Memory B cell (primary cell): ENCODE measurements around the gene CCDC82.

Experiments used
- ATAC-seq: fragments of 150-1000 bp; cut with Tn5 transposase; 2 replicates; pipeline ENCODE4 v1.10.0; 2021; ENCODE audit warnings: low read depth, mild to moderate bottlenecking, moderate library complexity
- DNase-seq, 2 donors: peaks; one replicate each; pipeline ENCODE4 v3.0.0; 2022; ENCODE audit warnings: low spot score in 2 of 2
- H3K27ac Mint-ChIP-seq: one replicate; pipeline ENCODE4 v1.8.0; 2022; ENCODE audit warnings: mild to moderate bottlenecking, moderate library complexity, mixed read lengths
- H3K27me3 Mint-ChIP-seq: one replicate; pipeline ENCODE4 v1.8.0; 2022; ENCODE audit warnings: mixed read lengths
- H3K36me3 Mint-ChIP-seq: one replicate; pipeline ENCODE4 v1.8.0; 2022; ENCODE audit warnings: mild to moderate bottlenecking, mixed read lengths
- H3K4me1 Mint-ChIP-seq: one replicate; pipeline ENCODE4 v1.8.0; 2022; ENCODE audit warnings: mixed read lengths
- H3K4me3 Mint-ChIP-seq: one replicate; pipeline ENCODE4 v1.8.0; 2022; ENCODE audit warnings: mild to moderate bottlenecking, moderate library complexity, mixed read lengths
- H3K9me3 Mint-ChIP-seq: one replicate; pipeline ENCODE4 v1.8.0; 2022; ENCODE audit warnings: mixed read lengths

Gene CCDC82

DNA sequence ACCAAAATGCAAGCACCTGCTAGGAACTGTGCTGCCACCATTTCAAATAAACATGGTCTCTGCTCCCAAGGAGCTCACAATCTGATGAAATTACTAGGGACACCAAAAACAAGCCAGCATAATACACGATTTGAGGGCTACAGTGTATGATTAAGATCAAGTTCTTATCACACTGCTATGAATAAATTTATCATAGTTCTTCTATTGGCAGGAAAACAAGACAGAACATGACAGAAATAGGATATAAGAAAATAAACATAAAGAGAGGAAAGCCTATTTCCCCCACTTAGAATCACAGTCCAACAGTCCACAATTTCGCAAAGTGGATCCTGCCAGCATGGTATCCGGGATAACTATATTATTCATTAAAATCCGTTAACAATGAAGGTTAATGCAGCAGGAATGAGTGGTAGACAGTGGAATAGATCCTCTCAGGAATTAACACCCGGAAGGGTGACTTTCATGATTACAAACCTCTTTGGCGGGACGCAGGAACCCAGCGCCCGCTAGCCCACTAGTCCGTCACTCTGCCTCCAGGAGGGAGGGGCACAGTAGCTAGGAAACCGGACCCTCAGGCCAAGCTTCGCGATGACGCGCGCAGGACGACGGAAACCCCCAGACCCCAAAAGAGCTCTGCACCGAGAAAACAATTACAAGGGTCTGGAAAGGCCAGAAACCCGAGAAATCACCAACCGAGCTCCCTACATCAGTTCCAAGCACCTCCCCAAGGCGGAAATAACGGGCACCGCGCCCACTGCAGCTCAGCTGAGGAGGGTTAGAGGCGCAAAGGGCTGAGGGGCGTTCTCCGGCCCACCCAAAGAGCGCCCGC lies 607 bp downstream of the CCDC82 start:
- ATAC-seq (peak; percentile 56), DNase-seq (no peak)
- Mint-ChIP-seq H3K36me3 (peaks cover 7% of the 10 kb centered on the region), H3K27me3 (no peaks in the 10 kb centered on the region), H3K4me1 (peaks cover 17% of the 10 kb centered on the region), H3K9me3 (no peaks in the 10 kb centered on the region), H3K4me3 (peak overlapping the region; percentile 92), H3K27ac (peak overlapping the region; percentile 80)

DNA sequence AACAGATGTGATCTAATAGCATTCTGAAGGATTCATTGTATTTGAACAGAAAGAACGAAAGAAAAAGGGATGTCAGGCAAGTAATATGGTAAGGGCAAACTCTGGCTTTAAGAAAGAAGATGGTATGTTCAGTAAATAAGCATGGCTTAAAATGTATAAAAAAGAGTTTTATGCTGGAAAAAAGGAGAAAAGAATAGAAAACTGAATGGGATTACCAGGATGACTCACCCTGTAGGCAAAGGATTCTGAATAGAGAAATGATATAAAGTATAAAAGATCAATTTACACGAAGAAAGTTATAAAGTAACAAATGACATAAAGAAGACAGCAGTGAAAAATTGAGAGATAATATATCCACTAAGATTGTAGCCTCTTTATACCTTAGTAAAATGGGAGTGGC lies 4.5 kb downstream of the CCDC82 start:
- no peak overlapping the region for H3K4me3 Mint-ChIP-seq
- no peak overlapping the region for H3K27ac Mint-ChIP-seq
- ATAC-seq (no peak), DNase-seq (no peak)
- H3K4me1 Mint-ChIP-seq = peaks cover 17% of the 10 kb centered on the region
- H3K27me3 Mint-ChIP-seq = no peaks in the 10 kb centered on the region
- no peaks in the 10 kb centered on the region for H3K9me3 Mint-ChIP-seq
- peaks cover 18% of the 10 kb centered on the region for H3K36me3 Mint-ChIP-seq

- no peaks in the 10 kb centered on the region for H3K27me3 Mint-ChIP-seq
- no peak overlapping the region for H3K27ac Mint-ChIP-seq
- H3K4me3 Mint-ChIP-seq = no peak overlapping the region
- DNase-seq (no peak), ATAC-seq (no peak)
- peaks cover 23% of the 10 kb centered on the region for H3K36me3 Mint-ChIP-seq
- H3K9me3 Mint-ChIP-seq = no peaks in the 10 kb centered on the region
- H3K4me1 Mint-ChIP-seq = peaks cover 17% of the 10 kb centered on the region
These were observed 5.6 kb downstream of the CCDC82 start for GRCh38 chr11:96384156-96384555.

DNA sequence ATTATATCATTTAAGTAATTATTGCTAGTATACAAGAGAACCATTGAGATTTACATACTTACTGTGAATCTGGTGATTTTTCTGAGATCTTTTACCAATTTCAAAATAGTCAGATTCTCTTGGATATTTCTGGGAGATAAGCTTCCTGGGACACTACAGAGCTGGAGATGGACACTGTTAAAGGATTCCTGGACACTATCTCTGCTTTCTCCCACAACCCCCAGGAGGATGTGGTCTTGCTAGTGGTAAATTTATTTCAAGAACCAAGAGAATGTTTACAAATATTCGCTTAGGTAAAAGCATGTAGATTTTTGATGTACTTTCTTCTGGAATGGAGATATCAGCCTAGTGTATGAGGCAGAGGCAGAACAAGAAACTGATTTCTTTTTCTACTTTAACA lies 12.9 kb downstream of the CCDC82 start:
- H3K36me3 Mint-ChIP-seq = peaks cover 17% of the 10 kb centered on the region
- H3K27me3 Mint-ChIP-seq = no peaks in the 10 kb centered on the region
- H3K27ac Mint-ChIP-seq = no peak overlapping the region
- H3K4me3 Mint-ChIP-seq = no peak overlapping the region
- H3K4me1 Mint-ChIP-seq = peaks cover 4% of the 10 kb centered on the region
- no peaks in the 10 kb centered on the region for H3K9me3 Mint-ChIP-seq
- no peak for DNase-seq
- no peak for ATAC-seq

DNA sequence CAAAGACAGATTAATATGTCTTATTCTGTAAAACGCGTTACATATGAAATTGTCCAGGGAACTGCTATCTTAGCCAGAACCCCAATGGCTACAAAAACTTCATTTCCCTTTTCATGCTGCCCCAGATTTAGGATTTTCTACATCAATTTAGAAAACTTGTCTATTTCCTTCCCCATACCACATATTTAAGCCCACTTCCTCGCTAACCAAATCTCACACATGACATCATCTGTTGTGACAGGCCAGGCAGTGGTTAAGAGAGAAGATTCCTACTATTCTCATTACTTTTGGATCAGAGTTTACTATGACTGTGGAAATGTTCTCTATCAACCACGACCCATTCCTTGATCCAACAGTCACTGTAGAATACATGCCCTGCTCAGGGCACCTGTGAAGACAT lies 15.9 kb downstream of the CCDC82 start:
- Mint-ChIP-seq H3K4me1 (peaks cover 4% of the 10 kb centered on the region), H3K4me3 (no peak overlapping the region), H3K9me3 (no peaks in the 10 kb centered on the region), H3K36me3 (peaks cover 16% of the 10 kb centered on the region), H3K27ac (peak overlapping the region; percentile 40), H3K27me3 (no peaks in the 10 kb centered on the region)
- no peak for ATAC-seq
- no peak for DNase-seq

DNA sequence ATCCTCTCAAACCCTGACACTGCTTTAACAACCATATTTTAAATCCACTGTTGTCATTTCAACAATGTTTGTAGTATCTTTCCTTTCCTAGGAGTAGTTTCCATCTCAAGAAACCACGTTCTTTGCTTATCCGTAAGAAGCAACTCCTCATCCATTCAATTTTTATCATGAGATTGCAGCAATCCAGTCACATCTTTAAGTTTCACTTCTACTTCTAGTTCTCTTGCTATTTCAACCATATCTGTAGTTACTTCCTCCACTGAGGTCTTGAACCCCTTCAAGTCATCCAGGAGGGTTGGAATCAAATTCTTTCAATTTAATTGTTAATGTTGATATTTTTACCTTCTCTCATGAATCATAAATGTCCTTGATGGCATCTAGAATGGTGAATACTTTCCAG lies 22.4 kb downstream of the CCDC82 start:
- Mint-ChIP-seq H3K27me3 (no peaks in the 10 kb centered on the region), H3K36me3 (peaks cover 18% of the 10 kb centered on the region), H3K4me3 (no peak overlapping the region), H3K27ac (peak overlapping the region; percentile 7), H3K4me1 (peaks cover 4% of the 10 kb centered on the region), H3K9me3 (no peaks in the 10 kb centered on the region)
- DNase-seq (no peak), ATAC-seq (peak; percentile 26)

- no peak for ATAC-seq
- Mint-ChIP-seq H3K27ac (no peak overlapping the region), H3K4me3 (no peak overlapping the region), H3K4me1 (peaks cover 4% of the 10 kb centered on the region), H3K36me3 (peaks cover 14% of the 10 kb centered on the region), H3K9me3 (no peaks in the 10 kb centered on the region), H3K27me3 (no peaks in the 10 kb centered on the region)
- DNase-seq = no peak
These were observed 23.7 kb downstream of the CCDC82 start for GRCh38 chr11:96366024-96366423.

DNA sequence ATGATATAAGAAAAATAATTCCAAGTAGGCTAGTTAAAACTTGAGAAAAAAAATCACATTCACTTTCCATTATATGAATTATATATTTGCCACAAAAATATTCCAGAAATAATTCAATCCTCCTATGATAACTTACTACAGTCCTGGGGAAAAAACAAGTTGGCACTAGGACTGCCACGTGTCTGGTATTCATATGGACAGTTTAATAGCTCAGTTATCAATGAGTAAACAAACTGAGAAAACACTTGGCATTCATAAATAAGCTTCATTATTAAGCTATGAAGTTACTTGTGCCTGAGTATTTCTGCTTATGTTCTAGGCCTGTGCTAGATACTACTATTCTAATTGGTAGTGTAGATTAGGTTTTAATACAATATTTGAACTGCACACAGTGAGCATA lies 24.2 kb downstream of the CCDC82 start:
- DNase-seq = no peak
- ATAC-seq = no peak
- Mint-ChIP-seq H3K27me3 (no peaks in the 10 kb centered on the region), H3K27ac (no peak overlapping the region), H3K36me3 (peaks cover 11% of the 10 kb centered on the region), H3K4me1 (peaks cover 4% of the 10 kb centered on the region), H3K4me3 (no peak overlapping the region), H3K9me3 (no peaks in the 10 kb centered on the region)

DNA sequence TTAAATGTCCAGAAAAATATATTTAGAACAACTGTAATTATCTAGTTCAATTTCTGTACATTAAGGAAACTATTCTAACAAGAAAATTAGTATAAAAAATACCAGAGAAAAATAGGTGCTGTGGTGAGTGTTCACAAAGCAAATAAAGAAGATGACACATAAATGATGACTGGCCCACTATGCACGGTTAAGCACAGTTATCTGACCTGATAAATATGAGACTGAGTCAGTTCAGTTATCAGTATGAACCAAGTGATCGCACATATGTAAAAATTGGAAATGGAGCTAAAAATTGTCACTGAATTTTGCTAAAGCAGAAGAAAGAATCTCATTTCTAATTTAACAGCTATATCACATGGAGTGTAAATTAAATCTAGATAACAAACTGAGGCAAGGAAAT lies 27.9 kb downstream of the CCDC82 start:
- H3K4me1 Mint-ChIP-seq = no peaks in the 10 kb centered on the region
- H3K27me3 Mint-ChIP-seq = no peaks in the 10 kb centered on the region
- ATAC-seq (no peak), DNase-seq (no peak)
- no peaks in the 10 kb centered on the region for H3K9me3 Mint-ChIP-seq
- H3K27ac Mint-ChIP-seq = peak overlapping the region; percentile 11
- peaks cover 15% of the 10 kb centered on the region for H3K36me3 Mint-ChIP-seq
- no peak overlapping the region for H3K4me3 Mint-ChIP-seq

GRCh38 chr11:96358321-96358720 lies 31.4 kb downstream of the CCDC82 start:
- Mint-ChIP-seq H3K4me1 (peaks cover 3% of the 10 kb centered on the region), H3K4me3 (no peak overlapping the region), H3K9me3 (no peaks in the 10 kb centered on the region), H3K36me3 (peaks cover 28% of the 10 kb centered on the region), H3K27ac (no peak overlapping the region), H3K27me3 (no peaks in the 10 kb centered on the region)
- DNase-seq (no peak), ATAC-seq (no peak)

GRCh38 chr11:96357794-96358193 lies 31.9 kb downstream of the CCDC82 start:
- no peak for DNase-seq
- no peaks in the 10 kb centered on the region for H3K9me3 Mint-ChIP-seq
- H3K27ac Mint-ChIP-seq = peak overlapping the region; percentile 76
- peaks cover 3% of the 10 kb centered on the region for H3K4me1 Mint-ChIP-seq
- no peaks in the 10 kb centered on the region for H3K27me3 Mint-ChIP-seq
- no peak overlapping the region for H3K4me3 Mint-ChIP-seq
- ATAC-seq = no peak
- H3K36me3 Mint-ChIP-seq = peaks cover 28% of the 10 kb centered on the region

GRCh38 chr11:96356848-96357247 lies 32.9 kb downstream of the CCDC82 start:
- H3K27ac Mint-ChIP-seq = no peak overlapping the region
- DNase-seq (no peak), ATAC-seq (no peak)
- H3K9me3 Mint-ChIP-seq = no peaks in the 10 kb centered on the region
- peaks cover 26% of the 10 kb centered on the region for H3K36me3 Mint-ChIP-seq
- peaks cover 3% of the 10 kb centered on the region for H3K4me1 Mint-ChIP-seq
- H3K4me3 Mint-ChIP-seq = no peak overlapping the region
- H3K27me3 Mint-ChIP-seq = no peaks in the 10 kb centered on the region

DNA sequence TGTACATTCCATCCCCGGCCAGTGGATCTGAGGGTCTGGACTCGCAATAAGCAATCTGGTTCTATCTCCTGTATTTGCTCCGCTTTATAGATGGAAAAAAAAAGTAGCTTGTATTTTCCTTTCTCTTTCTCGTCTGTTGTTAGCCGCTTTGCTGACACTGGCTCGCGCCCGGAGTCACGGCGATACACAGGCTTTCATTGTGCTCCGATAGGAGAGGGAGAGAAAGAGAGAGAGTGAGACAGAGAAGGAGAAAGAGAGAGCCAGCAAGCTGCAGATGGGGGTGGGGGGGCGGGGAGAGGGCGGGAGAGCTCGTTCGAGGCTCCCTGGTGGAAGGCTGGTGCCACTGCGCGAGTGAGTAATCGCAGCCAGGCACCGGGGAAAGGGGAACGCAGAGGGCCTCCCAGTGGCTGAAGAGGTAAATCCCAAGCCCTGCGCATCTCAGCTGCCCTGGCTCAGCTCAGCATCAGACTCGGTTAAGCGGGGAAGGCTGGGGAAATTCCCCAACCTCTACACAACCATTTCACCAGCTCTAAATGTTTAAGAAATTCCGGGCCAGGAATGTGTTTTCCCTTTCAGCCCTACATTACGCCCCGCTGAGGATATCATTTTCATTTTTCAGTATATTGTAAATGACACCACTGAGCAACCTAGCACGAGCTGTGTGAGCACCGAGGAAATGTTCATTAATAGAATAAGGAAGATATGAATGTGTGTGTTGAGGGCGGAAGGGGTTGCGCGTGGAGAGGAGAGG lies 46.6 kb downstream of the CCDC82 start, which contains the start of gene MAML2:
MAML2 (minus strand) TSS at position 235 of the 751 bp plus-strand sequence. CDS start 1,300 bp downstream, outside the sequence.
- H3K4me1 Mint-ChIP-seq = peaks cover 38% of the 10 kb centered on the region
- H3K36me3 Mint-ChIP-seq = no peaks in the 10 kb centered on the region
- peak; percentile 72 to 89 for DNase-seq
- peak within 1 kb of the TSS; percentile 91 for H3K27ac Mint-ChIP-seq
- H3K4me3 Mint-ChIP-seq = peak within 1 kb of the TSS; percentile 99
- no peaks in the 10 kb centered on the region for H3K27me3 Mint-ChIP-seq
- ATAC-seq = peak; percentile 80
- no peaks in the 10 kb centered on the region for H3K9me3 Mint-ChIP-seq
